Keratinocyte (primary cell): ENCODE results near the gene FUBP1.

ENCODE experiments used
- EZH2 ChIP-seq: IDR thresholded peaks from one replicate; pipeline ENCODE4 v1.6.1; 2012; ENCODE audit warnings: inconsistent platforms, mild to moderate bottlenecking, low read length, moderate library complexity
- TF ChIP-seq, protein P1 (sequence below), 3 experiments: IDR thresholded peaks in 1 of 3; conservative IDR thresholded peaks in 1 of 3; optimal IDR thresholded peaks in 1 of 3; 2 replicates in 2 of 3; 3 replicates in 1 of 3; pipeline versions ENCODE3 to v1.5.1; 2011; ENCODE audit warnings: low read length in 3 of 3, mild to moderate bottlenecking in 3 of 3, moderate library complexity in 2 of 3, control low read depth in 1 of 3, inconsistent platforms in 1 of 3; ENCODE audit not compliant: insufficient read depth in 2 of 3; ENCODE audit errors: extremely low read depth in 1 of 3

DNA sequence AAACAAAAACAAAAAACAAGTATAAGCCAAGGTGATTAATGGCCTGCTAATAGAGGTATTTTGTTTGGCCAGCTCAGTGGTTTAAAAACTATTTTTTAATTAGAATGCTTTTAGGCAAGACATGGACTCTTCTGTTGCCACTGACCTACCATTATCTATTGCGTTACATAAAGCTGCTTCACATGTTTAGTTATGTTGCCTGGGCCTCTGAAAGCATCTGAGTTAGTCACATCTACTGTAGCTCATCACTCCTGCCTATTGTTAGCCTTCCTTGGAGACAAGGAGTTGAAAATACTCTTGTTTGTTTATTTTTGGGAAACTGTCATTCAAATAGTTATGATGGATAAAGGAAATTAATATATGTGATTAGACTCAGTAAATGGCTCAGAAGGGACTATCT is 40.2 kb upstream of the FUBP1 start:
- TF ChIP-seq, protein P1, sequence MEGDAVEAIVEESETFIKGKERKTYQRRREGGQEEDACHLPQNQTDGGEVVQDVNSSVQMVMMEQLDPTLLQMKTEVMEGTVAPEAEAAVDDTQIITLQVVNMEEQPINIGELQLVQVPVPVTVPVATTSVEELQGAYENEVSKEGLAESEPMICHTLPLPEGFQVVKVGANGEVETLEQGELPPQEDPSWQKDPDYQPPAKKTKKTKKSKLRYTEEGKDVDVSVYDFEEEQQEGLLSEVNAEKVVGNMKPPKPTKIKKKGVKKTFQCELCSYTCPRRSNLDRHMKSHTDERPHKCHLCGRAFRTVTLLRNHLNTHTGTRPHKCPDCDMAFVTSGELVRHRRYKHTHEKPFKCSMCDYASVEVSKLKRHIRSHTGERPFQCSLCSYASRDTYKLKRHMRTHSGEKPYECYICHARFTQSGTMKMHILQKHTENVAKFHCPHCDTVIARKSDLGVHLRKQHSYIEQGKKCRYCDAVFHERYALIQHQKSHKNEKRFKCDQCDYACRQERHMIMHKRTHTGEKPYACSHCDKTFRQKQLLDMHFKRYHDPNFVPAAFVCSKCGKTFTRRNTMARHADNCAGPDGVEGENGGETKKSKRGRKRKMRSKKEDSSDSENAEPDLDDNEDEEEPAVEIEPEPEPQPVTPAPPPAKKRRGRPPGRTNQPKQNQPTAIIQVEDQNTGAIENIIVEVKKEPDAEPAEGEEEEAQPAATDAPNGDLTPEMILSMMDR (optimal IDR thresholded peaks at IDR 0.05 in 1 of 3, IDR thresholded peaks at IDR 0.05 in 1 of 3, conservative IDR thresholded peaks at IDR 0.05 in 1 of 3; ENCODE audit: extremely low read depth in 1 of 3, insufficient read depth in 2 of 3, low read length in 3 of 3) = no peak
- TF ChIP-seq EZH2 = no peak
